Lower lobe of right lung (tissue), 2 donors: ENCODE measurements around the gene TRIM42. TPM values are rescaled to one million over a fixed set of nuclear protein-coding genes. Genes with fewer than 3 reads are reported as not detected.

Source experiments
- ATAC-seq, 2 donors: fragments of 200-7000 bp; cut with Tn5 transposase; one replicate each; pipeline ENCODE4 v1.9.1; 2020 to 2022; ENCODE audit warnings: mild to moderate bottlenecking in 2 of 2, moderate library complexity in 2 of 2
- DNase-seq: peaks from one replicate; pipeline ENCODE4 v3.0.0-alpha.2; 2020
- H3K27ac ChIP-seq: fragments of 200-600 bp; one replicate; pipeline ENCODE4 v1.8.0; 2022
- H3K27me3 ChIP-seq: fragments of 200-600 bp; one replicate; pipeline ENCODE4 v1.8.0; 2022; ENCODE audit warnings: low read depth
- H3K36me3 ChIP-seq: fragments of 200-600 bp; one replicate; pipeline ENCODE4 v1.8.0; 2022; ENCODE audit warnings: mild to moderate bottlenecking
- H3K4me1 ChIP-seq: fragments of 200-600 bp; one replicate; pipeline ENCODE4 v1.8.0; 2022
- H3K4me3 ChIP-seq: fragments of 200-600 bp; one replicate; pipeline ENCODE4 v1.8.0; 2022; ENCODE audit warnings: mild to moderate bottlenecking
- H3K9me3 ChIP-seq: fragments of 200-600 bp; one replicate; pipeline ENCODE4 v1.8.0; 2022
- intact Hi-C: fragments of 100-400 bp; cut with DNase I; formaldehyde crosslinking; loops from one replicate; pipeline ENCODE4 v1.11.0; 2022
- total RNA-seq: library from RNA; stranded (reverse); fragmentation: NEBNext Ultra II Directional; extraction: Animal tissue kit (Norgen Biotek cat#: 25700); gene quantifications from one replicate; pipeline ENCODE4 v1.2.1, GENCODE V29; 2021
- TF ChIP-seq, protein P1 (sequence below): fragments of 200-600 bp; IDR thresholded peaks from one replicate; pipeline ENCODE4 v1.8.0; 2022; ENCODE audit warnings: antibody characterized with exemption, mild to moderate bottlenecking
- donor health status: DM: no; HTN: yes; CAD: no; lungs with severe emphysema.

TRIM42 gene
- total RNA-seq, 1 donor from 2014 or later = not detected

DNA sequence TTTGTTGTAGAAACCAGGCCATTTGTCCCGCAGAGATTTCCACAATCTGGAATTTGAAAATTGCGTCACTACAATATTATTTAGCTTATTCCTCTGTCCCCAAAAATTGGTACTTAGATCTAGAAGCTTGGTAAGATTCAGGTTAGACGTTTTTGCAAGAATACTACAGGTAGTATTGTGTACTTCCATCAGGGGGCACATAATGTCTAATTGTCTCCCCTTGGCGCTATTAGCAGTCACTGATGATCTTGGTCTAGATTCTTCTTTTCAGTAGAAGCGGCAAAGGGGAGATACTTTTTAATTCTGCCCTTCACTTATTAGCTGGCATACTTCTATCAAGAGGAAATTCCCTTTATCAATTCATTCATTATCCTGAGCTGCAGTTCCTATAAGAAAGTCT is 42.6 kb upstream of the TRIM42 start:
- TF ChIP-seq, protein P1, sequence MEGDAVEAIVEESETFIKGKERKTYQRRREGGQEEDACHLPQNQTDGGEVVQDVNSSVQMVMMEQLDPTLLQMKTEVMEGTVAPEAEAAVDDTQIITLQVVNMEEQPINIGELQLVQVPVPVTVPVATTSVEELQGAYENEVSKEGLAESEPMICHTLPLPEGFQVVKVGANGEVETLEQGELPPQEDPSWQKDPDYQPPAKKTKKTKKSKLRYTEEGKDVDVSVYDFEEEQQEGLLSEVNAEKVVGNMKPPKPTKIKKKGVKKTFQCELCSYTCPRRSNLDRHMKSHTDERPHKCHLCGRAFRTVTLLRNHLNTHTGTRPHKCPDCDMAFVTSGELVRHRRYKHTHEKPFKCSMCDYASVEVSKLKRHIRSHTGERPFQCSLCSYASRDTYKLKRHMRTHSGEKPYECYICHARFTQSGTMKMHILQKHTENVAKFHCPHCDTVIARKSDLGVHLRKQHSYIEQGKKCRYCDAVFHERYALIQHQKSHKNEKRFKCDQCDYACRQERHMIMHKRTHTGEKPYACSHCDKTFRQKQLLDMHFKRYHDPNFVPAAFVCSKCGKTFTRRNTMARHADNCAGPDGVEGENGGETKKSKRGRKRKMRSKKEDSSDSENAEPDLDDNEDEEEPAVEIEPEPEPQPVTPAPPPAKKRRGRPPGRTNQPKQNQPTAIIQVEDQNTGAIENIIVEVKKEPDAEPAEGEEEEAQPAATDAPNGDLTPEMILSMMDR = no peak
- Histone ChIP-seq H3K27ac (no peak overlapping the region), H3K4me1 (no peaks in the 10 kb centered on the region), H3K27me3 (no peaks in the 10 kb centered on the region), H3K9me3 (no peaks in the 10 kb centered on the region), H3K36me3 (no peaks in the 10 kb centered on the region), H3K4me3 (no peak overlapping the region)
- DNase-seq (no peak), ATAC-seq (no peak)
- intact Hi-C loops = no loop called here

DNA sequence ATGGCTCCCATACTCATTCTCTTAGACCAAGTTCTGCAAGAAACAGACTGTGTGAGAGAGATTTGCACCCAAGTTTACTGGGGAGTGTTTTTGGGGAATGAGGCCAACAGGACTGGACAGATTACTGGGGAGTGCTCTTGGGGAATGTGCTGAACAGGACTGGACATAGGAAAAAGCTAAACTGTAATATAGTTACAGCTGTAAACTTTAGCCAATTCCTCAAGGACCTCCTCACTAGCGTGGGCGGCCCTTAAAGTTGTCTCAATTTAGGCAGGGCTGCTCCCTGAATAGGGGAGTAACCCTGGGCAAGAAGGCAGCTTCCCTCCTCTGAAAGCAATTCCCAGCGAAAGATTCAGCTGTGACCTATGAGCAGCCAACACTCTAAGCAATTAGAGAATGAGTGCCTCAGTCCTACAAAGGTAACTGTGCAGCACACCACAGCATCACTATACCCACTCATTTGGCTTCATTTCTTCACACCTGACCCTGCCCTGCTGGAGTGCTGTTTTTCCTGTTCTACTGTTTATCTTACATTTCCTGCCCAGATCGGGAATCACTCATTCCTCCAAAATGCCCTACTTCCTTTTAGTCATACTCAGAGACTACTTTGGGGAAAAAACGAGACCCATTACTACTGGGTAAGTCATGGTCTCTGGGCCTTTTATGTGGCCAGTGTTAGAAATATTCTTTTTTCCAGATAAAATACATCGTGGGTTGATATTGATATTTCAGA is 41.3 kb upstream of the TRIM42 start:
- no peak overlapping the region for H3K27ac ChIP-seq
- H3K36me3 ChIP-seq = no peaks in the 10 kb centered on the region
- no peak overlapping the region for H3K4me3 ChIP-seq
- no peaks in the 10 kb centered on the region for H3K27me3 ChIP-seq
- TF ChIP-seq, protein P1 = no peak
- no peaks in the 10 kb centered on the region for H3K9me3 ChIP-seq
- ATAC-seq (no peak), DNase-seq (no peak)
- intact Hi-C loops = no loop called here
- no peaks in the 10 kb centered on the region for H3K4me1 ChIP-seq

DNA sequence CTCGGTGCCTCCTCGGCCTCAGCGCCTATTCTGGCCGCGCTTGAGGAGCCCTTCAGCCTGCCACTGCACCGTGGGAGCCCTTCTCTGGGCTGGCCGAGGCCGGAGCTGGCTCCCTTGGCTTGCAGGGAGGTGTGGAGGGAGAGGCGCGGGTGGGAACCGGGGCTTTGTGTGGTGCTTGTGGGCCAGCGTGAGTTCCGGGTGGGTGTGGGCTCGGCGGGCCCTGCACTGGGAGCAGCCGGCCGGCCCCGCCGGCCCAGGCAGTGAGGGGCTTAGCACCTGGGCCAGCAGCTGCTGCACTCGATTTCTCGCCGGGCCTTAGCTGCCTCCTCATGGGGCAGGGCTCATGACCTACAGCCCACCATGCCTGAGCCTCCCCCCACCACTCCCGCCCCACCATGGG is 26.6 kb upstream of the TRIM42 start:
- no peaks in the 10 kb centered on the region for H3K36me3 ChIP-seq
- no peaks in the 10 kb centered on the region for H3K4me1 ChIP-seq
- no peaks in the 10 kb centered on the region for H3K27me3 ChIP-seq
- H3K27ac ChIP-seq = no peak overlapping the region
- no peak for DNase-seq
- no peak overlapping the region for H3K4me3 ChIP-seq
- intact Hi-C loops = no loop called here
- no peak for ATAC-seq
- H3K9me3 ChIP-seq = no peaks in the 10 kb centered on the region
- TF ChIP-seq, protein P1 = no peak

DNA sequence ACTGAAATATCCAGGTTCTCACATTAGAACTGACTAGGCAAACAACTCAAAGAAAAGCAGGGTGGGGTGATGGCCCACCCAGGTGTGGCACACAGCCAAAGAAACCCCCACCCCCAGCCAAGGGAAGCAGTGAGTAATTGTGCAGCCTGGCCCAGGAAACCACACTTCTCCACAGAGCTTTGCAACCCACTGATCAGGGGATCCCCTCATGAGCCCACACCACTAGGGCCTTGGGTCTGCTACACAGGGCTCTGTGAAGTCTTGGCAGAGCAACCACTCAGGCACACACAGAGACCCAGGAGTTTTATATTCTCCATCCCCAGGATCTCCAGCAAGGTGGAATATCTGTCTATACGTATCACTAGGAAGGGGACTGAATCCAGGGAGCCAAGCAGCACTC is 22.2 kb upstream of the TRIM42 start:
- Histone ChIP-seq H3K27me3 (no peaks in the 10 kb centered on the region), H3K27ac (no peak overlapping the region), H3K9me3 (peaks cover 8% of the 10 kb centered on the region), H3K4me1 (no peaks in the 10 kb centered on the region), H3K4me3 (no peak overlapping the region), H3K36me3 (no peaks in the 10 kb centered on the region)
- ATAC-seq = no peak
- no peak for DNase-seq
- TF ChIP-seq, protein P1 = no peak
- intact Hi-C loops = no loop called here

DNA sequence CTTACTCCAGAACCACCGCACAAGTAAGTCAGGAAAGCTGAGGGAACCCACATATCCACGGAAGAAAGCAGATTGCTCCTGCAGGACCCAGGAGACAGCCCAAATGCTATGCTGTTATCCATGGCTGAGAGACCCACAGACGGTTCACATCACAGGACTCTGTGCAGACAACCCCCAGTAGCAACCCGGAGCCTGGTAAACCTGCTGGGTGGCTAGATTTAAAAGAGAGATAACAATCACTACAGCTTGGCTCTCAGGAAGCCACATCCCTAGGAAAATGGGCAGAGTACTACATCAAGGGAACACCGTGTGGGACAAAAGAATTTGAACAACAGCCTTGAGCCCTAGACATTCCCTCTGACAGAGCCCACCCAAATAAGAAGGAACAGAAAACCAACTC is 13.8 kb upstream of the TRIM42 start:
- H3K36me3 ChIP-seq = no peaks in the 10 kb centered on the region
- DNase-seq (no peak), ATAC-seq (no peak)
- peaks cover 23% of the 10 kb centered on the region for H3K9me3 ChIP-seq
- H3K4me1 ChIP-seq = no peaks in the 10 kb centered on the region
- TF ChIP-seq, protein P1 = no peak
- H3K27me3 ChIP-seq = no peaks in the 10 kb centered on the region
- no peak overlapping the region for H3K4me3 ChIP-seq
- intact Hi-C loops = no loop called here
- H3K27ac ChIP-seq = no peak overlapping the region
